Neuron (in vitro differentiated cells): ENCODE measurements around the gene GLS.
"Not testable (repeated sequence)": the region's sequence is repeated elsewhere in the genome, so short reads cannot be mapped to it uniquely, and the experiment has no call there.

Experiments used
- H2AFZ ChIP-seq: one replicate; pipeline ENCODE4 v1.6.1; 2013; ENCODE audit warnings: low read depth, mild to moderate bottlenecking, inconsistent platforms, low read length, moderate library complexity
- H3K27me3 ChIP-seq: one replicate; pipeline ENCODE4 v1.6.1; 2013; ENCODE audit warnings: low read length; ENCODE audit not compliant: insufficient read depth
- H3K36me3 ChIP-seq: one replicate; pipeline ENCODE4 v1.6.1; 2013; ENCODE audit warnings: low read length; ENCODE audit not compliant: insufficient read depth
- H3K4me1 ChIP-seq: one replicate; pipeline ENCODE4 v1.6.1; 2013; ENCODE audit warnings: low read length; ENCODE audit not compliant: insufficient read depth
- H3K4me3 ChIP-seq: 2 replicates; pipeline ENCODE4 v1.5.1; 2013; ENCODE audit warnings: mild to moderate bottlenecking, low read length, moderate library complexity
- H3K9me3 ChIP-seq: one replicate; pipeline ENCODE4 v1.6.1; 2013; ENCODE audit warnings: low read length

GLS gene

GRCh38 chr2:190987938-190988337 lies 107.3 kb downstream of the GLS start:
- no peak overlapping the region for H3K4me3 ChIP-seq
- no peaks in the 10 kb centered on the region for H3K27me3 ChIP-seq
- H3K4me1 ChIP-seq: no peaks in the 10 kb centered on the region
- H2AFZ ChIP-seq: no peak overlapping the region
- no peaks in the 10 kb centered on the region for H3K9me3 ChIP-seq
- H3K36me3 ChIP-seq: peaks cover 86% of the 10 kb centered on the region

- Histone ChIP-seq H3K9me3 (no peaks in the 10 kb centered on the region), H3K4me3 (no peak overlapping the region), H3K36me3 (peaks cover 86% of the 10 kb centered on the region), H3K4me1 (no peaks in the 10 kb centered on the region), H3K27me3 (no peaks in the 10 kb centered on the region), H2AFZ (no peak overlapping the region)
These were observed 108.3 kb downstream of the GLS start for GRCh38 chr2:190988910-190989309.

- Histone ChIP-seq H2AFZ (no peak overlapping the region), H3K4me1 (no peaks in the 10 kb centered on the region), H3K9me3 (no peaks in the 10 kb centered on the region), H3K36me3 (peaks cover 83% of the 10 kb centered on the region), H3K27me3 (no peaks in the 10 kb centered on the region), H3K4me3 (no peak overlapping the region)
These were observed 109.5 kb downstream of the GLS start for GRCh38 chr2:190990132-190990531.

GRCh38 chr2:190993292-190993643 lies 112.6 kb downstream of the GLS start:
- no peaks in the 10 kb centered on the region for H3K27me3 ChIP-seq
- peaks cover 89% of the 10 kb centered on the region for H3K36me3 ChIP-seq
- no peak overlapping the region for H2AFZ ChIP-seq
- no peaks in the 10 kb centered on the region for H3K9me3 ChIP-seq
- no peak overlapping the region for H3K4me3 ChIP-seq
- H3K4me1 ChIP-seq: no peaks in the 10 kb centered on the region

- Histone ChIP-seq H3K4me3 (no peak overlapping the region), H3K4me1 (no peaks in the 10 kb centered on the region), H3K36me3 (peaks cover 87% of the 10 kb centered on the region), H3K9me3 (no peaks in the 10 kb centered on the region), H2AFZ (no peak overlapping the region), H3K27me3 (no peaks in the 10 kb centered on the region)
These were observed 113.5 kb downstream of the GLS start for GRCh38 chr2:190994148-190994547.

- H3K4me3 ChIP-seq, H3K4me1 ChIP-seq, H2AFZ ChIP-seq, H3K27me3 ChIP-seq, H3K9me3 ChIP-seq: not testable (repeated sequence)
- peaks cover 88% of the 10 kb centered on the region for H3K36me3 ChIP-seq
These were observed 114.7 kb downstream of the GLS start for GRCh38 chr2:190995315-190995714.

- Histone ChIP-seq H3K36me3 (peaks cover 86% of the 10 kb centered on the region), H3K4me1 (no peaks in the 10 kb centered on the region), H3K9me3 (no peaks in the 10 kb centered on the region), H2AFZ (no peak overlapping the region), H3K27me3 (no peaks in the 10 kb centered on the region), H3K4me3 (no peak overlapping the region)
These were observed 115.8 kb downstream of the GLS start for GRCh38 chr2:190996338-190996946.

- H3K27me3 ChIP-seq: no peaks in the 10 kb centered on the region
- peaks cover 89% of the 10 kb centered on the region for H3K36me3 ChIP-seq
- H3K4me1 ChIP-seq: no peaks in the 10 kb centered on the region
- no peak overlapping the region for H3K4me3 ChIP-seq
- no peaks in the 10 kb centered on the region for H3K9me3 ChIP-seq
- H2AFZ ChIP-seq: no peak overlapping the region
These were observed 116.3 kb downstream of the GLS start for GRCh38 chr2:190996947-190997346.

GRCh38 chr2:190997526-190998113 lies 117.0 kb downstream of the GLS start:
- Histone ChIP-seq H3K4me1 (no peaks in the 10 kb centered on the region), H2AFZ (no peak overlapping the region), H3K9me3 (no peaks in the 10 kb centered on the region), H3K36me3 (peaks cover 89% of the 10 kb centered on the region), H3K27me3 (no peaks in the 10 kb centered on the region), H3K4me3 (no peak overlapping the region)

- peaks cover 5% of the 10 kb centered on the region for H3K9me3 ChIP-seq
- no peaks in the 10 kb centered on the region for H3K27me3 ChIP-seq
- no peaks in the 10 kb centered on the region for H3K4me1 ChIP-seq
- H3K4me3 ChIP-seq: no peak overlapping the region
- H2AFZ ChIP-seq: no peak overlapping the region
- H3K36me3 ChIP-seq: peaks cover 90% of the 10 kb centered on the region
These were observed 118.4 kb downstream of the GLS start for GRCh38 chr2:190999058-190999457.

- Histone ChIP-seq H3K4me3 (no peak overlapping the region), H3K27me3 (no peaks in the 10 kb centered on the region)
These were observed 119.5 kb downstream of the GLS start for GRCh38 chr2:190999949-191000665.

GRCh38 chr2:191001032-191001431 lies 120.4 kb downstream of the GLS start:
- no peak overlapping the region for H2AFZ ChIP-seq
- peaks cover 93% of the 10 kb centered on the region for H3K36me3 ChIP-seq
- no peak overlapping the region for H3K4me3 ChIP-seq
- H3K9me3 ChIP-seq: peaks cover 5% of the 10 kb centered on the region
- no peaks in the 10 kb centered on the region for H3K4me1 ChIP-seq
- no peaks in the 10 kb centered on the region for H3K27me3 ChIP-seq

More at GRCh38 chr2:190999949-191000665, 119.5 kb downstream of the GLS start:
- Histone ChIP-seq H2AFZ (no peak overlapping the region), H3K4me1 (no peaks in the 10 kb centered on the region), H3K36me3 (peaks cover 93% of the 10 kb centered on the region), H3K9me3 (peaks cover 5% of the 10 kb centered on the region)

GRCh38 chr2:191001624-191002023 lies 121.0 kb downstream of the GLS start:
- Histone ChIP-seq H3K36me3 (peaks cover 93% of the 10 kb centered on the region), H3K4me3 (no peak overlapping the region), H3K27me3 (no peaks in the 10 kb centered on the region), H3K9me3 (peaks cover 5% of the 10 kb centered on the region), H3K4me1 (no peaks in the 10 kb centered on the region), H2AFZ (no peak overlapping the region)
